A549 treated with AZD2906 at 1 μM for 4 hours (cell line): ENCODE data around the gene KCNMB1. TPM values are rescaled to one million over a fixed set of nuclear protein-coding genes. Genes with fewer than 3 reads are reported as not detected.

Experiments
- total RNA-seq: library from RNA; stranded (reverse); fragments of 200-300 nt; extraction: Qiagen RNA extraction; gene quantifications from 5 replicates; pipeline ENCODE4 v1.2.3, GENCODE V29; 2022

Gene KCNMB1
- total RNA-seq = not detected in 5 replicates

GRCh38 chr5:170388818-170389549, at the start of gene KCNMB1:
TSS of gene KCNMB1 (minus strand) at chr5:170389367. CDS start at chr5:170385447, 3,920 bp downstream.

Other genes starting within 250 kb of the KCNMB1 start
- not detected in 5 replicates for gene C5orf58, start 156.4 kb downstream of the KCNMB1 start, total RNA-seq
- not detected in 5 replicates for gene LCP2, start 91.6 kb downstream of the KCNMB1 start, total RNA-seq
- not detected in 5 replicates for gene KCNIP1, start 114.7 kb upstream of the KCNMB1 start, total RNA-seq